DMS114 treated with DMSO at 0.1 percent for 48 hours (cell line): ENCODE results near the gene SERPINA4.
"Not testable (repeated sequence)": the region's sequence is repeated elsewhere in the genome, so short reads cannot be mapped to it uniquely, and the experiment has no call there.

ENCODE experiments used
- DNase-seq: peaks from one replicate; lab custom pipeline; 2025; ENCODE audit not compliant: unreplicated experiment; lab: John Stamatoyannopoulos, UW

SERPINA4 gene

GRCh38 chr14:94569381-94570001 is 8.2 kb downstream of the SERPINA4 start:
- DNase-seq = no peak

GRCh38 chr14:94570002-94570400 is 8.8 kb downstream of the SERPINA4 start:
- no peak for DNase-seq

- no peak for DNase-seq
Measured at GRCh38 chr14:94570440-94570839, 9.2 kb downstream of the SERPINA4 start.

GRCh38 chr14:94571395-94571794 is 10.2 kb downstream of the SERPINA4 start:
- DNase-seq = no peak

GRCh38 chr14:94571950-94572349 is 10.7 kb downstream of the SERPINA4 start:
- no peak for DNase-seq

GRCh38 chr14:94572637-94573303 is 11.5 kb downstream of the SERPINA4 start:
- DNase-seq = no peak

- DNase-seq = no peak
Measured at GRCh38 chr14:94573475-94574277, 12.4 kb downstream of the SERPINA4 start.

- no peak for DNase-seq
Measured at GRCh38 chr14:94574336-94574735, 13.1 kb downstream of the SERPINA4 start.

- no peak for DNase-seq
Measured at GRCh38 chr14:94575730-94576585, 14.7 kb downstream of the SERPINA4 start.

GRCh38 chr14:94577472-94577871 is 16.2 kb downstream of the SERPINA4 start:
- not testable (repeated sequence) for DNase-seq

- no peak for DNase-seq
Measured at GRCh38 chr14:94578712-94579111, 17.5 kb downstream of the SERPINA4 start.

- no peak for DNase-seq
Measured at GRCh38 chr14:94581127-94581999, 20.1 kb downstream of the SERPINA4 start, which contains the start of gene SERPINA5. Gene SERPINA5, plus strand, starts transcription at chr14:94581426. Its CDS starts 5,937 bp downstream, at chr14:94587363.

GRCh38 chr14:94582199-94582750 is 21.0 kb downstream of the SERPINA4 start:
- DNase-seq = no peak

GRCh38 chr14:94582851-94583250 is 21.6 kb downstream of the SERPINA4 start:
- DNase-seq = no peak

- no peak for DNase-seq
Measured at GRCh38 chr14:94583557-94583956, 22.3 kb downstream of the SERPINA4 start.

GRCh38 chr14:94584591-94585280 is 23.5 kb downstream of the SERPINA4 start:
- no peak for DNase-seq

GRCh38 chr14:94586635-94587034 is 25.4 kb downstream of the SERPINA4 start:
- no peak for DNase-seq

- no peak for DNase-seq
Measured at GRCh38 chr14:94588311-94588710, 27.1 kb downstream of the SERPINA4 start.

GRCh38 chr14:94591073-94591472 is 29.8 kb downstream of the SERPINA4 start:
- DNase-seq = no peak
